GM19328 (cell line): ENCODE data around the gene GABRA1.

Experiments used
- ATAC-seq: cut with Tn5 transposase; IDR thresholded peaks from one replicate; pipeline ENCODE4 v1.9.1; 2021; ENCODE audit warnings: mild to moderate bottlenecking, moderate library complexity; ENCODE audit not compliant: unreplicated experiment

The GABRA1 gene

DNA sequence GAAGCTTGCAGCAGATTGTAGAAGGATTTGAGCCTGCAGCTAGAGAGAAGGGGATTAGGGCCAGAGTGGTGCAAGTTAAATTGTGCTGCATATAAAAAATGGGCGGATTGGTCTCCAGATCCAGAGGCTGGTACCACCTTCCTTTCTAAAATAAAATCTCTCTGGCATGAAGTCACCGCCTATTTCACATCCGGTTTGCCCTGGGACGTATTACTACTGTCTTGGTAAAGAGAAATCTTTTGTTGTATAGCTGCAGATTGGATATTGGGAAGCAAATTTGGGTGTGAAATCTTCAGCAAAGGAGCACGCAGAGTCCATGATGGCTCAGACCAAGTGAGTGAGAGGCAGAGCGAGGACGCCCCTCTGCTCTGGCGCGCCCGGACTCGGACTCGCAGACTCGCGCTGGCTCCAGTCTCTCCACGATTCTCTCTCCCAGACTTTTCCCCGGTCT lies at the start of gene GABRA1:
Gene GABRA1, plus strand, starts transcription at position 180 of the 451 bp plus-strand sequence. CDS start 2,691 bp downstream, outside the sequence.
- no peak for ATAC-seq

DNA sequence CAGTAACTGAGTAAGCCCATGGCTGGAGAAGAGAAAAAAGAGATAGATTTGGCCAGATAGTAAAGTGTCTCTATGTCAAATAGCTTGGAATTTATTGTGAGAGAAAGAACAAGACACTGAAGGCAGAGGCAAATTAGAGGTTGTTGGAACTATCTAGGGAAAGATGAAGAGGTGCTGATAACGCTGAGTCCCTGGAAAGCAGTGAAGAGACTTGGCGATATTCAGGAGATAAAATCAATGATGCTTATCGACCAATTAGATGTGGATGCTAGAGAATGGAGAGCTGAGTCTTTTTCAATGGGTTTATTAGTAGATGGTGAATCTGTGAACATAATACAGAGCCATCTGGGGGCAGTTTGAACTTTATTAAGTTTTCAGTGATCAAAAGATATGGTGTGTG lies 48.6 kb upstream of the GABRA1 start:
- no peak for ATAC-seq

- no peak for ATAC-seq
Measured at GRCh38 chr5:161804263-161804662, 43.7 kb upstream of the GABRA1 start.

GRCh38 chr5:161846746-161847145 lies 1.2 kb upstream of the GABRA1 start:
- no peak for ATAC-seq

- ATAC-seq: no peak
Measured at GRCh38 chr5:161847447-161847846, 473 bp upstream of the GABRA1 start.

- no peak for ATAC-seq
Measured at GRCh38 chr5:161850491-161850890, 2.6 kb downstream of the GABRA1 start.

DNA sequence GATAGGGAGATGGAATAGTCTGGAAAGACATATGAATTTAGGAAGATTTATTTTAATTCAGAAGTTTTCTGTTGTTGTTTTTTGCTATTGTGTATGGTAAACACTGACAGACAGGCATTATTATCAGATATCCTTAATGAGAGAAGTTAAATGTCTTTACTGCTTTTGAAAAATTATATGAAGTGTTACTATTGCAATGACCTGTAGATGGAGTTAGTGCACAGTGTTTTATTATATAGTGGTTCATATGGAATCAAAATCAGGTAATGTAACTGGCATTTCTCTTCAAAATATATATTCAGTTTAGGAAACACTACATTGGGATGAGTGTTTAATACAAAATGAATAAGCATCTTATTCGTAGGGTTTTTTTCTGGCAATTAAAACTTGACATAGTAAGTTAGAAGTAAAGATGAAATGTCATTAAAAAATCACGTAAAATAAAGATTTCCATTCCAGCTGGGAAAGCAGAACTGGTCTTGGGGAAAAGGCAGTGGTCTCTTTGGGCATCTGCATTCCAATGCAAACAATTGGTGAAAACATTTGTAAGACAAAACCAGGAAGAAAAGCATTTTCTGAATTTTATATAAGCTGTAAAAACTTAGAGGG lies 3.9 kb downstream of the GABRA1 start:
- ATAC-seq: no peak

DNA sequence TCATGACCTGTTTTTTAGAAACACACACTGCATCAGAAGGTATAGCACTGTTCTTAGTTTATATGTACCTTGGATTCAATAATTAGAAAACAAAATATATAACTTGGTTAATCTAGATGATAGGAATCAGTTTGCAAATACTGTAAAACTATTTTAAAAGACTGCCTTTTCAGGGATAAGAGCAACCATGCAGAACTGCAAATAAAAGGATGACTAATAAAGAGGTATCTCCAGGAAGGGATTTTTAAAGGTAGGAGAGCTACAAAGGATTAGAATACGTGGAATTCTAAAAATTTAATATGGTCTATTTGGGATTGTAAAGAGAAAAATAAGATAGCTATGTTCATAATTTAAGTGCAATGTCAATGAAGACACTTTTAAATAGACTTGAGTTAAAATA lies 9.4 kb downstream of the GABRA1 start:
- no peak for ATAC-seq

- no peak for ATAC-seq
Measured at GRCh38 chr5:161863259-161863658, 15.3 kb downstream of the GABRA1 start.

- no peak for ATAC-seq
Measured at GRCh38 chr5:161863811-161864210, 15.9 kb downstream of the GABRA1 start.

GRCh38 chr5:161865510-161865909 lies 17.6 kb downstream of the GABRA1 start:
- no peak for ATAC-seq

DNA sequence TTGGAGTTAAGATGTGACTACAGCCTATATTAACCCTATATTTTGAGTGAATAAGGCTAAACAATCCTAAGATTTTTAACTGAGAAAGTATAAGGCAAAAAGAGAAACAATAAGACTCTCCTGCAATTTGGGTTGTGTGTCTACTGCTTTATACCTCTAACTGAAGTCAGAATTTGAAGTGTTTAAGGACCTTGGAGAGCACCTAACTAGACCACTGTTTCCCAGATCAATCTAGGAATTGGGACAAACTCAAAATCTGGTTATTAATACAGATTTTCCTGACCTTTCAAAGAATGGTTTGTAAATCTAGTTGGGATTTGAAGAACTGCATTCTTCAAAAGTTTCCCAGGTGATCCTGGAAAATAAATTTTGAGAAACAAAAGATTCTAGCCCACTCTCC lies 42.1 kb downstream of the GABRA1 start:
- no peak for ATAC-seq

GRCh38 chr5:161895514-161895913 lies 47.6 kb downstream of the GABRA1 start:
- ATAC-seq: no peak

DNA sequence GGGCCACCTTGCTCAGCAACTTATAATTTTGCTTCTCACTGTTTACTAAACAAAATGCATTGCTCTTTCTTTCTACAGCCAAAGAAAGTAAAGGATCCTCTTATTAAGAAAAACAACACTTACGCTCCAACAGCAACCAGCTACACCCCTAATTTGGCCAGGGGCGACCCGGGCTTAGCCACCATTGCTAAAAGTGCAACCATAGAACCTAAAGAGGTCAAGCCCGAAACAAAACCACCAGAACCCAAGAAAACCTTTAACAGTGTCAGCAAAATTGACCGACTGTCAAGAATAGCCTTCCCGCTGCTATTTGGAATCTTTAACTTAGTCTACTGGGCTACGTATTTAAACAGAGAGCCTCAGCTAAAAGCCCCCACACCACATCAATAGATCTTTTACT lies 49.1 kb downstream of the GABRA1 start:
- no peak for ATAC-seq

GRCh38 chr5:161899590-161899989 lies 51.7 kb downstream of the GABRA1 start:
- ATAC-seq: no peak

GRCh38 chr5:161900981-161901380 lies 53.1 kb downstream of the GABRA1 start:
- no peak for ATAC-seq

DNA sequence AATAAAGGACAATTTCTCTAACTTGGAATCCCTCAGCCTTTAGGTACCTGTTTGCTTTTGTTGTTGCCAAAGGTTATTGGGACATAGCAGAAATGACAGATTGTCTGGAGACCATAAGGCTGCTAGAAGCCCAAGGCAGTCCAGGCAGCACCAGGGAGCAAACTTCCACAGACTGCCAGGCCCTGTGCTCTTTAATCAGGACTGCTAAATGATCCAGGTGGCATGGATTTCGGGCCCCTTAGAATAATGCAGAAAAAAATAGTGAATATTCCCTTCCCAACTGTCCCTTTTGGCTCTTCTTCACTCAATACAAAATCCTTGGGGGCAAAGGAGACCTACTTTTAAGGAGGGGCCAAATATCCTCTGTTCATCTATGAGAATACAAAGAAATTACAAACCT lies 73.9 kb downstream of the GABRA1 start:
- ATAC-seq: no peak

DNA sequence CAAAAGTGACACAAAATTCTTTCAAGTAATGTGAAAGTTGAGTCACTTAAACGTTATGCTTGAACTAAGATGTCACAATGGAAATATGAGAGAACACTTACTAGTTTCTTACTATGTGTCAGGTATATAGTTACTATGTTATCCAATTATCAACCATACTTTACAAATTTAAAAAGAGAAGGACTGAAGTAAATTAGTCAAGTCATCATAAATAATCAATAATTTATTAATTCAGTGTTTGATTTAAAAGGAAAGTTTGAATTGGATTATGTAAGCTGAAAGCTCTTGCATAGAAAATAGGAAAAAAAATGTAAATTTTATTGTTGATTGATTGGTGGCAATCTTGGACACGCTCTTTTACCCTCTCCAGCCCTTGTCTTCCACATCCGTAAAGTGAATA lies 76.3 kb downstream of the GABRA1 start:
- ATAC-seq: no peak

GRCh38 chr5:161925960-161926359 lies 78.0 kb downstream of the GABRA1 start:
- ATAC-seq: no peak

DNA sequence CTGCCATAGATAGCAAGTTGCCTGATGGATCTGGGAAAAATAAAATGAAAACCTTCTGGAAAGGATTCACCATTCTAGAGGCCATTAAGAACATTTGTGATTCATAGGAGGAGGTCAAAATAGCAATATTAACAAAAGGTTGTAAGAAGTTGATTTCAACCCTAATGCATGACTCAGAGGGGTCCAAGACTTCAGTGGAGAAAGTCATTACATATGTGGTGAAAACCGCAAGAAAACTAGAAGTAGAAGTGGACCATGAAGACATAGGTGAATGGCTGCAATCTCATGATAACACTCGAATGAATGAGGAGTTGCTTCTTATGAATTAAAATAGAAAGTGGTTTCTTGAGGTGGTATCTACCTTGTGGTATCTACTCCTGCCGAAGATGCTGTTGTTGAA lies 86.6 kb downstream of the GABRA1 start:
- no peak for ATAC-seq

DNA sequence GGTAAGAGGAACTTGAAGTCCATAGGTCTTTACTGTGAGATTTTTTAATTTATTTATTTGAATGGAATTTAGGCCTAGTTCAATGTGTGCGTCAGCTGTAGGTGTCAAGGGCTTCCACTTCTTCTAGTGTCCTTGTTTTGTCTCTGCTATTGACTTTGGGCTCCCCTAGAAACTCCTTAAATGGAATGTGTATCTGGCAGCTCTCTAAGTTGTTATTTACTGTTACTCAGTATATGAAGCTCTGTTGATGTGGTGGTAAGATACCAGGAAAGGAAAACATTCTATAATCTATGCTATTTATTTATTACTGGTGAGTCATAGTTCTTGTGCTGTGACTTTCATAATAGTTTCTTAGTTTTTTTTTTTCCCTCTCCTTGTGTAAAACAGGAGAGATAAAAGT lies 97.1 kb downstream of the GABRA1 start:
- ATAC-seq: no peak

DNA sequence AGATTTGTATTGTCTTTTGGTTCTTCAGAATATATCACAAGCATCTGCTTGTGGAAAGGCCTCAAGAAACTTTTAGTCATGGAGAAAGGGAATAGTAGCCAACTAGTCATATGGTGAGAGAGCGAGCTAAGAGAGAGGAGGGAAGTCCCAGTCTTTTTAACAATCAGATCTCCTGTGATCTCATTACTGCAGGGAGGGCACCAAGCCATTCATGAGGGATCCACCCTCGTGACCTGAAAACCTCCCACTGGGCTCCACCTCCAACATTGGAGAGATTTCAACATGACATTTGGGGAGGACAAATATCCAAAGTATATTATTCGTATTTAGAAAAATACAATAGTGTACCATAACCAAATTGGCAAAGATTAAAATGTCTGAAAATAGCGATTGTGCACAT lies 99.0 kb downstream of the GABRA1 start:
- ATAC-seq: no peak
